HepG2 (cell line): ENCODE measurements around the gene CASKIN2. TPM values are rescaled to one million over a fixed set of nuclear protein-coding genes. Genes with fewer than 3 reads are reported as not detected.

ENCODE experiments used
- KLF13 ChIP-seq: sonication (generic); formaldehyde crosslinking; IDR thresholded peaks from 2 replicates; pipeline ENCODE4 v1.4.0; 2020; ENCODE audit warnings: mild to moderate bottlenecking, missing genetic modification reagents
- MYC ChIP-seq: sonication (generic); formaldehyde crosslinking; IDR thresholded peaks from 2 replicates; pipeline ENCODE4 v1.9.0; 2021; ENCODE audit warnings: missing genetic modification reagents, borderline replicate concordance
- REPIN1 ChIP-seq: sonication (generic); formaldehyde crosslinking; IDR thresholded peaks from 2 replicates; pipeline ENCODE4 v1.8.0; 2022; ENCODE audit warnings: missing genetic modification reagents, low read depth, mild to moderate bottlenecking, borderline replicate concordance
- REXO4 ChIP-seq: sonication (generic); formaldehyde crosslinking; IDR thresholded peaks from 2 replicates; pipeline ENCODE4 v1.8.0; 2022; ENCODE audit warnings: missing genetic modification reagents, mild to moderate bottlenecking, borderline replicate concordance
- TP53 ChIP-seq: sonication (generic); formaldehyde crosslinking; conservative IDR thresholded peaks from 2 replicates; pipeline ENCODE4 v1.4.0; 2020; ENCODE audit warnings: missing genetic modification reagents
- ZNF232 ChIP-seq: sonication (generic); formaldehyde crosslinking; IDR thresholded peaks from 2 replicates; pipeline ENCODE4 v1.4.0; 2020; ENCODE audit warnings: missing genetic modification reagents, borderline replicate concordance
- ZNF44 ChIP-seq: sonication (generic); formaldehyde crosslinking; IDR thresholded peaks from 2 replicates; pipeline ENCODE4 v1.5.1; 2020; ENCODE audit warnings: mild to moderate bottlenecking, missing genetic modification reagents
- ZNF781 ChIP-seq: sonication (generic); formaldehyde crosslinking; IDR thresholded peaks from 2 replicates; pipeline ENCODE4 v1.5.1; 2020; ENCODE audit warnings: borderline replicate concordance, mild to moderate bottlenecking, missing genetic modification reagents; ENCODE audit errors: not compliant biosample characterization
- ZNF792 ChIP-seq: IDR thresholded peaks from 2 replicates; pipeline ENCODE4 v1.6.1; 2016
- polyA plus RNA-seq, 8 experiments: library from polyadenylated mRNA; depleted of rRNA in 3 of 8; stranded (reverse) in 7 of 8; unstranded in 1 of 8; fragments of >200 nt; fragmentation: Illumina TruSeq in 4 of 8; extraction: Trizol in 4 of 8; gene quantifications; 2 replicates each; pipeline versions ENCODE4 v1.2.1 to v1.2.3, GENCODE V29; 2011 to 2016; ENCODE audit warnings: low read depth in 4 of 8, missing spikeins in 1 of 8, mixed read lengths in 1 of 8; ENCODE audit not compliant: insufficient read depth in 1 of 8
- total RNA-seq, 5 experiments: library from RNA; depleted of rRNA; stranded (reverse); fragments of >200 nt; fragmentation: Illumina TruSeq; extraction: Trizol; gene quantifications; 2 replicates each; pipeline ENCODE4 v1.2.3, GENCODE V29; 2016; ENCODE audit warnings: low read depth in 1 of 5
- TF ChIP-seq, protein P1 (sequence below): sonication (generic); formaldehyde crosslinking; IDR thresholded peaks from 2 replicates; pipeline ENCODE4 v1.4.0; 2020; ENCODE audit warnings: missing genetic modification reagents
- TF ChIP-seq, protein P2 (sequence below): sonication (generic); formaldehyde crosslinking; IDR thresholded peaks from 2 replicates; pipeline ENCODE4 v1.5.0; 2020; ENCODE audit warnings: mild to moderate bottlenecking, missing genetic modification reagents
- TF ChIP-seq, protein P3 (sequence below): sonication (generic); formaldehyde crosslinking; IDR thresholded peaks from 2 replicates; pipeline ENCODE4 v1.4.0; 2020; ENCODE audit warnings: missing genetic modification reagents, borderline replicate concordance

CASKIN2 gene
- total and polyA plus RNA-seq, 2 of the 13 experiments (the other 11 are each of a cell fraction or from before 2014, with no cell fraction given), result 5.2 to 7.8 TPM

DNA sequence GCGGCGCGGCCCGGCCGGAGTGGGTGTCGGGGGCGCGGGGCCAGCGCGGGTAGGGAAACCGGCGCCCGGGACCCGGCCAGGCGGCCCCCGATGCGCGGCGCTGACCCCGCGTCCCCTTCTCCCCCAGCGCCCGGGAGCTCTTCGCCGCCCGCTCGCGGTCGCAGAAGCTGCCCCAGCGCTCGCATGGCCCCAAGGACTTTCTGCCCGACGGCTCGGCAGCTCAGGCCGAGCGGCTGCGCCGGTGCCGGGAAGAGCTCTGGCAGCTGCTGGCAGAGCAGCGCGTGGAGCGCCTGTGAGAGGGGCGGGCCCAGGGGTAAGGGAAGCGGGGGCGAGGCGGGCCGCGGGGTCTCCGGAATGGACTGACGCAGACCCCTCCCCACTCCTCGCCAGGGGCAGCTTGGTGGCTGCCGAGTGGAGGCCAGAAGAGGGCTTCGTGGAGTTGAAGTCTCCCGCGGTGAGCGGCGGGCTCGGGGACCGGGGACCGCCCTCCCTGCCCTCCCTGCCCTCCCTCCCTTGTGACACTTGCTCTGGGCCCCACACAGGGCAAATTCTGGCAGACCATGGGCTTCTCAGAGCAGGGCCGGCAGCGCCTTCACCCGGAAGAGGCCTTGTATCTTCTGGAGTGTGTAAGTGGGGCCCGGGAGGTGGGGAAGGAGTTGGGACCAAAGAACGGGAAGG, 1.4 kb upstream of the CASKIN2 start (continued):
- TF ChIP-seq, protein P1, sequence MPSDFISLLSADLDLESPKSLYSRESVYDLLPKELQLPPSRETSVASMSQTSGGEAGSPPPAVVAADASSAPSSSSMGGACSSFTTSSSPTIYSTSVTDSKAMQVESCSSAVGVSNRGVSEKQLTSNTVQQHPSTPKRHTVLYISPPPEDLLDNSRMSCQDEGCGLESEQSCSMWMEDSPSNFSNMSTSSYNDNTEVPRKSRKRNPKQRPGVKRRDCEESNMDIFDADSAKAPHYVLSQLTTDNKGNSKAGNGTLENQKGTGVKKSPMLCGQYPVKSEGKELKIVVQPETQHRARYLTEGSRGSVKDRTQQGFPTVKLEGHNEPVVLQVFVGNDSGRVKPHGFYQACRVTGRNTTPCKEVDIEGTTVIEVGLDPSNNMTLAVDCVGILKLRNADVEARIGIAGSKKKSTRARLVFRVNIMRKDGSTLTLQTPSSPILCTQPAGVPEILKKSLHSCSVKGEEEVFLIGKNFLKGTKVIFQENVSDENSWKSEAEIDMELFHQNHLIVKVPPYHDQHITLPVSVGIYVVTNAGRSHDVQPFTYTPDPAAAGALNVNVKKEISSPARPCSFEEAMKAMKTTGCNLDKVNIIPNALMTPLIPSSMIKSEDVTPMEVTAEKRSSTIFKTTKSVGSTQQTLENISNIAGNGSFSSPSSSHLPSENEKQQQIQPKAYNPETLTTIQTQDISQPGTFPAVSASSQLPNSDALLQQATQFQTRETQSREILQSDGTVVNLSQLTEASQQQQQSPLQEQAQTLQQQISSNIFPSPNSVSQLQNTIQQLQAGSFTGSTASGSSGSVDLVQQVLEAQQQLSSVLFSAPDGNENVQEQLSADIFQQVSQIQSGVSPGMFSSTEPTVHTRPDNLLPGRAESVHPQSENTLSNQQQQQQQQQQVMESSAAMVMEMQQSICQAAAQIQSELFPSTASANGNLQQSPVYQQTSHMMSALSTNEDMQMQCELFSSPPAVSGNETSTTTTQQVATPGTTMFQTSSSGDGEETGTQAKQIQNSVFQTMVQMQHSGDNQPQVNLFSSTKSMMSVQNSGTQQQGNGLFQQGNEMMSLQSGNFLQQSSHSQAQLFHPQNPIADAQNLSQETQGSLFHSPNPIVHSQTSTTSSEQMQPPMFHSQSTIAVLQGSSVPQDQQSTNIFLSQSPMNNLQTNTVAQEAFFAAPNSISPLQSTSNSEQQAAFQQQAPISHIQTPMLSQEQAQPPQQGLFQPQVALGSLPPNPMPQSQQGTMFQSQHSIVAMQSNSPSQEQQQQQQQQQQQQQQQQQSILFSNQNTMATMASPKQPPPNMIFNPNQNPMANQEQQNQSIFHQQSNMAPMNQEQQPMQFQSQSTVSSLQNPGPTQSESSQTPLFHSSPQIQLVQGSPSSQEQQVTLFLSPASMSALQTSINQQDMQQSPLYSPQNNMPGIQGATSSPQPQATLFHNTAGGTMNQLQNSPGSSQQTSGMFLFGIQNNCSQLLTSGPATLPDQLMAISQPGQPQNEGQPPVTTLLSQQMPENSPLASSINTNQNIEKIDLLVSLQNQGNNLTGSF, result no peak
- no peak for TF ChIP-seq MYC (CRISPR knock-in tag)
- TF ChIP-seq, protein P2, sequence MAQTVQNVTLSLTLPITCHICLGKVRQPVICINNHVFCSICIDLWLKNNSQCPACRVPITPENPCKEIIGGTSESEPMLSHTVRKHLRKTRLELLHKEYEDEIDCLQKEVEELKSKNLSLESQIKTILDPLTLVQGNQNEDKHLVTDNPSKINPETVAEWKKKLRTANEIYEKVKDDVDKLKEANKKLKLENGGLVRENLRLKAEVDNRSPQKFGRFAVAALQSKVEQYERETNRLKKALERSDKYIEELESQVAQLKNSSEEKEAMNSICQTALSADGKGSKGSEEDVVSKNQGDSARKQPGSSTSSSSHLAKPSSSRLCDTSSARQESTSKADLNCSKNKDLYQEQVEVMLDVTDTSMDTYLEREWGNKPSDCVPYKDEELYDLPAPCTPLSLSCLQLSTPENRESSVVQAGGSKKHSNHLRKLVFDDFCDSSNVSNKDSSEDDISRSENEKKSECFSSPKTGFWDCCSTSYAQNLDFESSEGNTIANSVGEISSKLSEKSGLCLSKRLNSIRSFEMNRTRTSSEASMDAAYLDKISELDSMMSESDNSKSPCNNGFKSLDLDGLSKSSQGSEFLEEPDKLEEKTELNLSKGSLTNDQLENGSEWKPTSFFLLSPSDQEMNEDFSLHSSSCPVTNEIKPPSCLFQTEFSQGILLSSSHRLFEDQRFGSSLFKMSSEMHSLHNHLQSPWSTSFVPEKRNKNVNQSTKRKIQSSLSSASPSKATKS (CRISPR knock-in tag), result no peak
- no peak for TF ChIP-seq REXO4 (CRISPR knock-in tag)
- peak; percentile 69; the same call in 1 of the 2 replicates for TF ChIP-seq ZNF232
- TF ChIP-seq ZNF792 (CRISPR knock-in tag), result no peak
- TF ChIP-seq ZNF44 (CRISPR knock-in tag), result peak; percentile 81; the same call in 1 of the 2 replicates
- no peak for TF ChIP-seq REPIN1 (CRISPR knock-in tag)
- TF ChIP-seq KLF13, result 0 out of 2 replicates have a peak, but pooled peaks have one; percentile 35
- TF ChIP-seq TP53 (CRISPR knock-in tag), result no peak
- peak; percentile 31 for TF ChIP-seq ZNF781 (CRISPR knock-in tag)
- TF ChIP-seq, protein P3, sequence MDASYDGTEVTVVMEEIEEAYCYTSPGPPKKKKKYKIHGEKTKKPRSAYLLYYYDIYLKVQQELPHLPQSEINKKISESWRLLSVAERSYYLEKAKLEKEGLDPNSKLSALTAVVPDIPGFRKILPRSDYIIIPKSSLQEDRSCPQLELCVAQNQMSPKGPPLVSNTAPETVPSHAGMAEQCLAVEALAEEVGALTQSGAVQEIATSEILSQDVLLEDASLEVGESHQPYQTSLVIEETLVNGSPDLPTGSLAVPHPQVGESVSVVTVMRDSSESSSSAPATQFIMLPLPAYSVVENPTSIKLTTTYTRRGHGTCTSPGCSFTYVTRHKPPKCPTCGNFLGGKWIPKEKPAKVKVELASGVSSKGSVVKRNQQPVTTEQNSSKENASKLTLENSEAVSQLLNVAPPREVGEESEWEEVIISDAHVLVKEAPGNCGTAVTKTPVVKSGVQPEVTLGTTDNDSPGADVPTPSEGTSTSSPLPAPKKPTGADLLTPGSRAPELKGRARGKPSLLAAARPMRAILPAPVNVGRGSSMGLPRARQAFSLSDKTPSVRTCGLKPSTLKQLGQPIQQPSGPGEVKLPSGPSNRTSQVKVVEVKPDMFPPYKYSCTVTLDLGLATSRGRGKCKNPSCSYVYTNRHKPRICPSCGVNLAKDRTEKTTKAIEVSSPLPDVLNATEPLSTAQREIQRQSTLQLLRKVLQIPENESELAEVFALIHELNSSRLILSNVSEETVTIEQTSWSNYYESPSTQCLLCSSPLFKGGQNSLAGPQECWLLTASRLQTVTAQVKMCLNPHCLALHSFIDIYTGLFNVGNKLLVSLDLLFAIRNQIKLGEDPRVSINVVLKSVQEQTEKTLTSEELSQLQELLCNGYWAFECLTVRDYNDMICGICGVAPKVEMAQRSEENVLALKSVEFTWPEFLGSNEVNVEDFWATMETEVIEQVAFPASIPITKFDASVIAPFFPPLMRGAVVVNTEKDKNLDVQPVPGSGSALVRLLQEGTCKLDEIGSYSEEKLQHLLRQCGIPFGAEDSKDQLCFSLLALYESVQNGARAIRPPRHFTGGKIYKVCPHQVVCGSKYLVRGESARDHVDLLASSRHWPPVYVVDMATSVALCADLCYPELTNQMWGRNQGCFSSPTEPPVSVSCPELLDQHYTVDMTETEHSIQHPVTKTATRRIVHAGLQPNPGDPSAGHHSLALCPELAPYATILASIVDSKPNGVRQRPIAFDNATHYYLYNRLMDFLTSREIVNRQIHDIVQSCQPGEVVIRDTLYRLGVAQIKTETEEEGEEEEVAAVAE (CRISPR knock-in tag), result no peak
- TF ChIP-seq, all 625 proteins: peak for 68
